A549 (cell line): ENCODE data around the gene BEND7. TPM values are rescaled to one million over a fixed set of nuclear protein-coding genes. Genes with fewer than 3 reads are reported as not detected.

Experiments used
- ATAC-seq, 2 experiments: fragments of 200-7000 bp in 1 of 2; fragments of >200 bp in 1 of 2; cut with Nextera tagmentation in 1 of 2; cut with Tn5 transposase in 1 of 2; 3 replicates each; pipeline versions ENCODE4 v1.8.0 to v1.9.1; 2018 to 2020; ENCODE audit warnings: mild to moderate bottlenecking in 1 of 2, moderate library complexity in 1 of 2
- CTCF ChIA-PET: fragments of 300-600 bp; sonication (Branson Sonifier 250); formaldehyde crosslinking; extraction: SDS; loops from one replicate; lab custom pipeline; 2021; ENCODE audit warnings: antibody characterized with exemption, inconsistent platforms; lab: Yijun Ruan, JAX
- POLR2A ChIA-PET: fragments of 350-600 bp; formaldehyde crosslinking; extraction: SDS; loops from one replicate; lab custom pipeline; 2021; ENCODE audit warnings: antibody characterized with exemption, inconsistent platforms; lab: Yijun Ruan, JAX
- DNase-seq, 2 experiments: peaks; one replicate each; pipeline versions ENCODE4 v3.0.0 to v3.0.0-alpha.2; 2011 to 2016; ENCODE audit warnings: low read depth in 1 of 2, low spot score in 1 of 2
- FAIRE-seq: peaks from 2 replicates; lab custom pipeline; 2011; peaks lifted over from hg19 to GRCh38; lab: Jason Lieb, UNC
- H3K27ac ChIP-seq, 2 experiments: fragments of >200 bp; sonication (Bioruptor Twin); formaldehyde crosslinking; 3 replicates each; pipeline ENCODE4 v1.5.1; 2016 to 2017
- H3K4me1 ChIP-seq: fragments of >200 bp; sonication (Bioruptor Twin); formaldehyde crosslinking; 3 replicates; pipeline ENCODE4 v1.6.1; 2016
- H3K4me2 ChIP-seq: fragments of >200 bp; sonication (Bioruptor Twin); formaldehyde crosslinking; 3 replicates; pipeline ENCODE4 v1.6.1; 2016
- H3K4me3 ChIP-seq: fragments of >200 bp; sonication (Bioruptor Twin); formaldehyde crosslinking; 3 replicates; pipeline ENCODE4 v1.5.1; 2016
- H3K9me3 ChIP-seq: fragments of >200 bp; sonication (Bioruptor Twin); formaldehyde crosslinking; 3 replicates; pipeline ENCODE4 v1.6.1; 2016
- CEBPB ChIP-seq, 2 experiments: fragments of >200 bp in 1 of 2; sonication (Bioruptor Twin) in 1 of 2; formaldehyde crosslinking in 1 of 2; IDR thresholded peaks; 2 replicates each; pipeline ENCODE4 v1.6.1; 2012 to 2016
- CHD2 ChIP-seq: fragments of 150-350 bp; IDR thresholded peaks from 2 replicates; pipeline ENCODE4 v1.6.1; 2014; ENCODE audit warnings: low read length; ENCODE audit not compliant: partially characterized antibody
- CTCF ChIP-seq: fragments of >200 bp; sonication (Bioruptor Twin); formaldehyde crosslinking; IDR thresholded peaks from 3 replicates; pipeline ENCODE4 v1.5.1; 2016
- FOXS1 ChIP-seq: fragments of 250-450 bp; sonication (Bioruptor Pico); IDR thresholded peaks from 2 replicates; pipeline ENCODE4 v1.5.0; 2020; ENCODE audit warnings: mild to moderate bottlenecking, moderate library complexity
- GATA3 ChIP-seq: IDR thresholded peaks from 2 replicates; pipeline ENCODE4 v1.6.1; 2012; ENCODE audit warnings: borderline replicate concordance
- HES2 ChIP-seq: fragments of >200 bp; sonication (Bioruptor Twin); formaldehyde crosslinking; IDR thresholded peaks from 2 replicates; pipeline ENCODE4 v1.6.1; 2016
- HOXB13 ChIP-seq: fragments of 250-450 bp; sonication (Bioruptor Pico); IDR thresholded peaks from 2 replicates; pipeline ENCODE4 v1.5.0; 2020; ENCODE audit warnings: low read depth, mild to moderate bottlenecking, moderate library complexity
- JUN ChIP-seq, 2 experiments: fragments of >200 bp; sonication (Bioruptor Twin); formaldehyde crosslinking; IDR thresholded peaks; 2 replicates in 1 of 2; 3 replicates in 1 of 2; pipeline ENCODE4 v1.6.1; 2016 to 2017
- KDM1A ChIP-seq: fragments of 200-600 bp; sonication (generic); IDR thresholded peaks from 2 replicates; pipeline ENCODE4 v1.6.1; 2016; ENCODE audit warnings: low read depth, mild to moderate bottlenecking
- MAFK ChIP-seq: fragments of 450-650 bp; IDR thresholded peaks from 2 replicates; pipeline ENCODE4 v1.6.1; 2014; ENCODE audit not compliant: partially characterized antibody
- MAX ChIP-seq: IDR thresholded peaks from 2 replicates; pipeline ENCODE4 v1.6.1; 2012
- MAZ ChIP-seq: fragments of 150-350 bp; IDR thresholded peaks from 2 replicates; pipeline ENCODE4 v1.6.1; 2014; ENCODE audit warnings: antibody characterized with exemption, low read depth, low read length, borderline replicate concordance
- PHF8 ChIP-seq: fragments of 200-600 bp; sonication (generic); IDR thresholded peaks from 2 replicates; pipeline ENCODE4 v1.6.1; 2016; ENCODE audit warnings: low read depth, mild to moderate bottlenecking, antibody characterized with exemption, moderate library complexity, borderline replicate concordance
- REST ChIP-seq: fragments of 200-600 bp; sonication (generic); IDR thresholded peaks from 2 replicates; pipeline ENCODE4 v1.6.1; 2016; ENCODE audit warnings: antibody characterized with exemption, mild to moderate bottlenecking, moderate library complexity
- RNF2 ChIP-seq: fragments of 200-600 bp; sonication (generic); IDR thresholded peaks from 2 replicates; pipeline ENCODE4 v1.6.1; 2016; ENCODE audit warnings: low read depth, mild to moderate bottlenecking, antibody characterized with exemption, moderate library complexity, borderline replicate concordance
- SMC3 ChIP-seq: fragments of >200 bp; sonication (Bioruptor Twin); formaldehyde crosslinking; IDR thresholded peaks from 3 replicates; pipeline ENCODE4 v1.6.1; 2018; ENCODE audit warnings: inconsistent platforms
- SREBF2 ChIP-seq: fragments of 450-650 bp; IDR thresholded peaks from 2 replicates; pipeline ENCODE4 v1.6.1; 2014; ENCODE audit warnings: mild to moderate bottlenecking, moderate library complexity
- TFCP2L1 ChIP-seq: fragments of 250-450 bp; sonication (Bioruptor Pico); IDR thresholded peaks from 2 replicates; pipeline ENCODE4 v1.5.0; 2021; ENCODE audit warnings: mild to moderate bottlenecking
- ZFP36 ChIP-seq: fragments of 450-650 bp; IDR thresholded peaks from 2 replicates; pipeline ENCODE4 v1.6.1; 2014; ENCODE audit warnings: borderline replicate concordance; ENCODE audit not compliant: partially characterized antibody
- ZNF302 ChIP-seq: fragments of 250-450 bp; sonication (Bioruptor Pico); IDR thresholded peaks from 2 replicates; pipeline ENCODE4 v1.9.0; 2021; ENCODE audit warnings: inconsistent platforms, mild to moderate bottlenecking, moderate library complexity
- WGBS: methylation state at CpG from one replicate; pipeline ENCODE4 v1.1.6; 2017; ENCODE audit errors: missing lambda C conversion rate; 5-methylcytosine and 5-hydroxymethylcytosine counted together
- polyA plus RNA-seq, 4 experiments: library from polyadenylated mRNA; depleted of rRNA in 3 of 4; stranded (reverse); fragments of >200 nt; fragmentation: RNase III in 1 of 4; extraction: RNeasy Plus Mini Kit Qiagen cat#74134 plus additional on column Dnase treatment in 1 of 4; gene quantifications; 2 replicates in 3 of 4; 3 replicates in 1 of 4; pipeline ENCODE4 v1.2.3, GENCODE V29; 2011 to 2017
- TF ChIP-seq, protein P1 (sequence below): fragments of 450-650 bp; IDR thresholded peaks from 2 replicates; pipeline ENCODE4 v1.6.1; 2014; ENCODE audit warnings: antibody characterized with exemption
- TF ChIP-seq, protein P2 (sequence below): IDR thresholded peaks from 2 replicates; pipeline ENCODE4 v1.6.1; 2012; ENCODE audit warnings: low read depth, borderline replicate concordance
- TF ChIP-seq, protein P3 (sequence below): IDR thresholded peaks from 2 replicates; pipeline ENCODE4 v1.6.1; 2012

The BEND7 gene
- polyA plus RNA-seq, 2 of the 4 experiments (the other 2 are of a cell fraction), result 7.9 to 12.2 TPM

DNA sequence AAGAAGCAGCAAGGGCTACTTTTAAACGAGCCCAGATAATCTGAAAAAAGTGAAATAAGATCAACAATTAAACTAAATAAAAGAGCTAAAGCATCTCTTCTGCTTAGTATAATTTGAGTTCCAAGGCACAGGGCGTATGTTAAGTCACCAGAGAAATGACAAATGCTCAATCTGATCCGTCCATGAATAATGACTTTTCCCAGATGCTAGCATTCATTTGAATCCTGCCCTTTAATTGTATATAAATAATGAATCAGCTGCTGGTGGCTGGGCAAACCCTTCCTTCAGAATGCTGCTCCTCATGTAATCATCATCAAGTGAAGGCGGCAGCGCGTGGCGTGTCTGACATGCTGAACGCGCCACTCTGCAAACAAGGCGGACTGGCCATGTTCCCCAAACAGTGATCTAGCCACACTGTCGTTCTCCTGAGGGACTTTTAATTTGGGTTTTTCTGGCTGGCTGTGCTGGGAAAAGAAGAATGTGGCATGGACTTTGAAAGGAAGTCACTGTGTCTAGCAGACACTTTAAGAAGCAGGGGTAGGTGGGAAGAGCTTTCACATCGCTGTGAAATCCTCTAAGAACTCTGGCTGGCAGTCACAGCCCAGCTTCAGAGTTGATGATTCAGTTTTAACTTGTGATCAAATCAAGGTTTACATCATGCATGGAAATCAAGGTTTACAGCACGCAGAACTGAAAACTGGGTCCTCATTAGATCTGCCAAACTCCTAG, 70.7 kb downstream of the BEND7 start:
- FAIRE-seq, result no peak
- POLR2A ChIA-PET, result no interaction called here
- 85% methylated on average over 13 of the region's 13 CpGs for WGBS

DNA sequence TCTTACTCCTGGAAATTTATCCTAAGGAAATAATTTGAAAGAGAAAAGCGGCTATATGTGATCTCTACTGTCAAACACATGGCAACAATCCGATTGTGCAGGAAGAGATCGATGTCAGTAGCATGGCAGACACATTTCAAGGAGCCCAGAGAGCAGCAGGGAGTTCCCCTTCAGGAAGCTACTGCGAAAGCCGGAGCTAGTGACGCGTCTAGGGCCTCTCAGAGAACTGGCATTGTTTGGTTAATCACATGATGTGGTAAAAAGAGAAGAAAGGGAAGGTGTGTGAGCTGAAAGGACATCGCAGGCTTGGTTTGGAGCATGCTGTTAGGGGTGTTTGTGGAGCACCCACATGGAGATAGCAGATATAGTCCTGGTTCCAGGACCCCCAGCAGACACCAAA, 74.9 kb downstream of the BEND7 start:
- ChIA-PET POLR2A (no interaction called here), CTCF (interaction anchor here (0.9 to 3.4 kb wide), 3 partner anchors 13 to 89 kb away, joined by 3 to 16 read pairs (median 3); no protein-coding TSS in a partner anchor)
- Histone ChIP-seq H3K4me1 (peaks cover 14% of the 10 kb centered on the region), H3K9me3 (no peaks in the 10 kb centered on the region), H3K4me2 (no peak overlapping the region), H3K27ac (no peak overlapping the region), H3K4me3 (no peak overlapping the region)
- WGBS, result 89% methylated on average over 8 of the region's 8 CpGs
- FAIRE-seq, result no peak
- DNase-seq, result no peak
- no peak for ATAC-seq
- TF ChIP-seq MAX (no peak), SREBF2 (no peak), CHD2 (no peak), RNF2 (no peak), ZFP36 (no peak), MAZ (no peak), FOXS1 (CRISPR knock-in tag) (no peak), KDM1A (no peak), CEBPB (IDR thresholded peaks at IDR 0.05) (no peak), JUN (IDR thresholded peaks at IDR 0.05) (no peak), PHF8 (no peak), TFCP2L1 (no peak), SMC3 (no peak), REST (no peak)
- TF ChIP-seq, protein P1, sequence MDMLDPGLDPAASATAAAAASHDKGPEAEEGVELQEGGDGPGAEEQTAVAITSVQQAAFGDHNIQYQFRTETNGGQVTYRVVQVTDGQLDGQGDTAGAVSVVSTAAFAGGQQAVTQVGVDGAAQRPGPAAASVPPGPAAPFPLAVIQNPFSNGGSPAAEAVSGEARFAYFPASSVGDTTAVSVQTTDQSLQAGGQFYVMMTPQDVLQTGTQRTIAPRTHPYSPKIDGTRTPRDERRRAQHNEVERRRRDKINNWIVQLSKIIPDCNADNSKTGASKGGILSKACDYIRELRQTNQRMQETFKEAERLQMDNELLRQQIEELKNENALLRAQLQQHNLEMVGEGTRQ, result no peak

More for the DNA sequence above, 70.7 kb downstream of the BEND7 start:
- Histone ChIP-seq H3K9me3 (no peaks in the 10 kb centered on the region), H3K27ac (no peak overlapping the region), H3K4me3 (no peak overlapping the region), H3K4me1 (no peaks in the 10 kb centered on the region), H3K4me2 (no peak overlapping the region)
- no peak for TF ChIP-seq GATA3
- TF ChIP-seq HES2, result no peak
- TF ChIP-seq, protein P2, sequence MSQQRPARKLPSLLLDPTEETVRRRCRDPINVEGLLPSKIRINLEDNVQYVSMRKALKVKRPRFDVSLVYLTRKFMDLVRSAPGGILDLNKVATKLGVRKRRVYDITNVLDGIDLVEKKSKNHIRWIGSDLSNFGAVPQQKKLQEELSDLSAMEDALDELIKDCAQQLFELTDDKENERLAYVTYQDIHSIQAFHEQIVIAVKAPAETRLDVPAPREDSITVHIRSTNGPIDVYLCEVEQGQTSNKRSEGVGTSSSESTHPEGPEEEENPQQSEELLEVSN, result no peak
- TF ChIP-seq, protein P3, sequence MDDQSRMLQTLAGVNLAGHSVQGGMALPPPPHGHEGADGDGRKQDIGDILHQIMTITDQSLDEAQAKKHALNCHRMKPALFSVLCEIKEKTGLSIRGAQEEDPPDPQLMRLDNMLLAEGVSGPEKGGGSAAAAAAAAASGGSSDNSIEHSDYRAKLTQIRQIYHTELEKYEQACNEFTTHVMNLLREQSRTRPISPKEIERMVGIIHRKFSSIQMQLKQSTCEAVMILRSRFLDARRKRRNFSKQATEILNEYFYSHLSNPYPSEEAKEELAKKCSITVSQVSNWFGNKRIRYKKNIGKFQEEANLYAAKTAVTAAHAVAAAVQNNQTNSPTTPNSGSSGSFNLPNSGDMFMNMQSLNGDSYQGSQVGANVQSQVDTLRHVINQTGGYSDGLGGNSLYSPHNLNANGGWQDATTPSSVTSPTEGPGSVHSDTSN, result no peak
- no peak for TF ChIP-seq SREBF2
- no peak for TF ChIP-seq ZNF302 (CRISPR knock-in tag)
- no peak for TF ChIP-seq MAFK
- TF ChIP-seq HOXB13 (CRISPR knock-in tag), result no peak
- no peak for TF ChIP-seq CTCF
- no peak for DNase-seq
- CTCF ChIA-PET, result interaction anchor here (0.5 to 3.2 kb wide), 6 partner anchors 9 to 135 kb away, joined by 3 to 10 read pairs (median 4); no protein-coding TSS in a partner anchor
- ATAC-seq, result no peak
